Thyroid gland (tissue), 4 donors: ENCODE measurements around the gene DVL1. TPM values are rescaled to one million over a fixed set of nuclear protein-coding genes. Genes with fewer than 3 reads are reported as not detected.

Experiments used
- DNase-seq, 2 donors: peaks; one replicate each; pipeline ENCODE4 v3.0.0-alpha.2; 2019
- H3K27ac ChIP-seq, 3 donors: fragments of 200-600 bp; sonication (generic); 1 replicate in 2 of 3; 2 replicates in 1 of 3; pipeline ENCODE4 v1.5.1; 2016 to 2019; ENCODE audit warnings: mild to moderate bottlenecking in 1 of 3, moderate library complexity in 1 of 3
- H3K27me3 ChIP-seq: fragments of 200-600 bp; sonication (generic); one replicate; pipeline ENCODE4 v1.5.1; 2019
- H3K36me3 ChIP-seq, 2 donors: fragments of 200-600 bp; sonication (generic); one replicate each; pipeline ENCODE4 v1.5.1; 2016 to 2019
- H3K4me1 ChIP-seq, 2 donors: fragments of 200-600 bp; sonication (generic); one replicate each; pipeline ENCODE4 v1.5.1; 2017 to 2019
- H3K4me3 ChIP-seq, 3 donors: fragments of 200-600 bp; sonication (generic); replicated peaks in 1 of 3; 1 replicate in 2 of 3; 2 replicates in 1 of 3; pipeline ENCODE4 v1.5.1; 2016; ENCODE audit warnings: mild to moderate bottlenecking in 1 of 3
- H3K9me3 ChIP-seq: fragments of 200-600 bp; sonication (generic); one replicate; pipeline ENCODE4 v1.5.1; 2017
- POLR2A ChIP-seq, 2 donors: fragments of 450-650 bp; IDR thresholded peaks; one replicate each; pipeline ENCODE4 v1.6.1; 2017; ENCODE audit warnings: antibody characterized with exemption in 2 of 2, mild to moderate bottlenecking in 2 of 2, moderate library complexity in 1 of 2
- WGBS, 2 donors: methylation state at CpG; one replicate each; pipeline ENCODE4 v1.1.5; 2017; 5-methylcytosine and 5-hydroxymethylcytosine counted together
- intact Hi-C: fragments of 100-400 bp; cut with DNase I; formaldehyde crosslinking; loops from one replicate; pipeline ENCODE4 v1.15.1; 2023
- total RNA-seq, 4 donors: library from RNA; depleted of rRNA; stranded (reverse); fragments of >200 nt; gene quantifications; one replicate each; pipeline ENCODE4 v1.2.3, GENCODE V29; 2016
- TF ChIP-seq, protein P1 (sequence below), 6 experiments: fragments of 200-600 bp in 3 of 6; fragments of 450-650 bp in 3 of 6; sonication (generic) in 3 of 6; IDR thresholded peaks; one replicate each; pipeline ENCODE4 v1.5.1; 2016 to 2019; ENCODE audit warnings: antibody characterized with exemption in 6 of 6, mild to moderate bottlenecking in 2 of 6, inconsistent platforms in 1 of 6, moderate library complexity in 1 of 6

Gene DVL1
- total RNA-seq, 4 donors from 2014 or later = 46.6 to 79.4 (median 61.7) TPM

DNA sequence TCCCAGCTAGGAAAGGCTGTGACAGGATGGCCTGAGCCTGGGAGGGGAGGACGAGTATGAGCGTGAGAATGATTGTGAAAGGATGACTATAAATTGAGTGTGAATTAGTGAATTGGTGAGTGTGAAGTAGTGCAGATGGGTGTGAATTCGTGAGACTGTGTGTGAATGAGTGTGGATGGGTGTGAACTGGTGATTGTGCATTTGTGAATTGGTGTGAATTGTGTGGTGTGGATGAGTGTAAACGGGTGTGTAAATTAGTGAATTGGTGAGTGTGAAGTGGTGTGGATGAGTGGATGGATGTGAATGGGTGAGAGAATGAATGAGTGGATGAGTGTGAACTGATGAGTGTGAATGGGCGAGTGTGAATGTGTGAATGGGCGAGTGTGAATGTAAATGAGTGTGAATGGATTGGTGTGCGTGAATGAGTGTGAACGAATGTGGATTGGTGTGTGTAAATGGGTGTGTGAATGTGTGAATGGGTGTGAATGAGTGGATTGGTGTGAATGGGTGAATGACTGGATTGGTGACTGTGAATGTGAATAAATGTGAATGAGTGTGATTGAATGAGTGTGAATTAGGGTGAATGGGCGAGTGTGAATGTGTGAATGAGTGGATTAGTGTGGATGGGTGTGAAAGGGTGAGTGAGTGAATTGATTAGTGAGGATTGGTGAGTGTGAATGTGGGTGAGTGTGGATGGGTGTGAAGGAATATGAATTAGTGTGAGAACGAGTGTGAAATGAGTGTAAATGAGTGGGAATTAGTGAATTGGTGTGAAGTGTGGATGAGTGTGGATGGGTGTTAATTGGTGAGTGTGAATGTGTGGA is 16.9 kb upstream of the DVL1 start:
- no peak for DNase-seq
- Histone ChIP-seq H3K27me3 (no peaks in the 10 kb centered on the region), H3K36me3 (no peaks in the 10 kb centered on the region), H3K27ac (no peak overlapping the region), H3K4me1 (peaks cover 0 to 5% of the 10 kb centered on the region in 2 donors), H3K9me3 (no peaks in the 10 kb centered on the region), H3K4me3 (no peak overlapping the region)
- intact Hi-C loops = no loop called here
- 84% methylated on average over 10 of the region's 10 CpGs for WGBS, 2 donors
- TF ChIP-seq, protein P1, sequence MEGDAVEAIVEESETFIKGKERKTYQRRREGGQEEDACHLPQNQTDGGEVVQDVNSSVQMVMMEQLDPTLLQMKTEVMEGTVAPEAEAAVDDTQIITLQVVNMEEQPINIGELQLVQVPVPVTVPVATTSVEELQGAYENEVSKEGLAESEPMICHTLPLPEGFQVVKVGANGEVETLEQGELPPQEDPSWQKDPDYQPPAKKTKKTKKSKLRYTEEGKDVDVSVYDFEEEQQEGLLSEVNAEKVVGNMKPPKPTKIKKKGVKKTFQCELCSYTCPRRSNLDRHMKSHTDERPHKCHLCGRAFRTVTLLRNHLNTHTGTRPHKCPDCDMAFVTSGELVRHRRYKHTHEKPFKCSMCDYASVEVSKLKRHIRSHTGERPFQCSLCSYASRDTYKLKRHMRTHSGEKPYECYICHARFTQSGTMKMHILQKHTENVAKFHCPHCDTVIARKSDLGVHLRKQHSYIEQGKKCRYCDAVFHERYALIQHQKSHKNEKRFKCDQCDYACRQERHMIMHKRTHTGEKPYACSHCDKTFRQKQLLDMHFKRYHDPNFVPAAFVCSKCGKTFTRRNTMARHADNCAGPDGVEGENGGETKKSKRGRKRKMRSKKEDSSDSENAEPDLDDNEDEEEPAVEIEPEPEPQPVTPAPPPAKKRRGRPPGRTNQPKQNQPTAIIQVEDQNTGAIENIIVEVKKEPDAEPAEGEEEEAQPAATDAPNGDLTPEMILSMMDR (IDR thresholded peaks at IDR 0.05) = no peak
- TF ChIP-seq POLR2A (IDR thresholded peaks at IDR 0.05) = no peak

DNA sequence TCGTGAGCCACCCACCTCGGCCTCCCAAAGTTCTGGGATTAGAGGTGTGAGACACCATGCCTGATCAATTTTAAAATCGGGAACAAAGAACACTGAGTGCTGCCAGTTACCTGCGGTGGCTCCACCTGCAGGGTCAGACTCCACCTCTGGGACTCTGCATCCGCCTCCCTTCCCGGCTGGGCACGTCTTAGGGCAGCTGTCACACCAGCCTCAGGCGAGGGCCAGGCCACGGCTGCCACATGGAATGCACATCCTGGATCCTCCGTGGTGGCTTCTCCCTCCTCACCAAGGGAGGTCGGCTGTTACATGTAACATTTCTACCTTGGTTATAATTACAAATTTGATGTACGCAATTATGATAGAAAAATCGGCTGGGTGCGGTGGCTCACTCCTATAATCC is 15.0 kb upstream of the DVL1 start:
- Histone ChIP-seq H3K4me1 (peaks cover 10 to 23% of the 10 kb centered on the region in 2 donors), H3K4me3 (no peak overlapping the region), H3K27ac (no peak overlapping the region), H3K9me3 (no peaks in the 10 kb centered on the region), H3K36me3 (no peaks in the 10 kb centered on the region), H3K27me3 (no peaks in the 10 kb centered on the region)
- TF ChIP-seq, protein P1 (IDR thresholded peaks at IDR 0.05) = no peak
- no peak for TF ChIP-seq POLR2A (IDR thresholded peaks at IDR 0.05)
- no peak for DNase-seq
- WGBS, 2 donors = 81% methylated on average over 12 to 14 of the region's 14 CpGs
- intact Hi-C loops = no loop called here

DNA sequence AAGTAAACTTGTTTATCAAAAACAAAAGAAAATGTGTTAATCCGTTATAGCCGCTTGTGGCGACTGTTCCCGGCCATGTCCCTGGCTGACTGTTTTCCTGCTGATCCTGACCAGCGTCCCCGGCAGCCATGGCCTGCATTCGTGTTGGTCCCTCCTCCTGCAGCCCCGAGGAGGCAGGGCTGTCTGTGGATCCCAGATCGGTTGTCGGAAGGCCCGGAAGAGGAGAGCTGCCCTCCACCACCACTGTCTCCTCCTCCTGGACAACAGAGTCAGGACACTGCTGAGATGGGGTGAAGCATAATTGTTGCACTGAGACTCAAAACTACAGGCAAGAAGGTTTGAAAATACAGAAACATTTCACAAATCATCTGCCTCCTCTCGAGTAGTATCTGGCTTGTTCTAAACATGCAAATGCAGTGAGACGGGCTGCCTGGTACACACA is 12.8 kb upstream of the DVL1 start:
- intact Hi-C loops = no loop called here
- TF ChIP-seq POLR2A (IDR thresholded peaks at IDR 0.05) = no peak
- TF ChIP-seq, protein P1 (IDR thresholded peaks at IDR 0.05) = no peak
- DNase-seq = no peak
- Histone ChIP-seq H3K27me3 (no peaks in the 10 kb centered on the region), H3K4me3 (no peak overlapping the region), H3K36me3 (no peaks in the 10 kb centered on the region), H3K27ac (peak overlapping the region in 1 of 3 donors; percentile 44), H3K4me1 (peaks cover 28 to 45% of the 10 kb centered on the region in 2 donors), H3K9me3 (no peaks in the 10 kb centered on the region)
- 28 to 30% methylated on average over 9 to 13 of the region's 13 CpGs for WGBS, 2 donors

DNA sequence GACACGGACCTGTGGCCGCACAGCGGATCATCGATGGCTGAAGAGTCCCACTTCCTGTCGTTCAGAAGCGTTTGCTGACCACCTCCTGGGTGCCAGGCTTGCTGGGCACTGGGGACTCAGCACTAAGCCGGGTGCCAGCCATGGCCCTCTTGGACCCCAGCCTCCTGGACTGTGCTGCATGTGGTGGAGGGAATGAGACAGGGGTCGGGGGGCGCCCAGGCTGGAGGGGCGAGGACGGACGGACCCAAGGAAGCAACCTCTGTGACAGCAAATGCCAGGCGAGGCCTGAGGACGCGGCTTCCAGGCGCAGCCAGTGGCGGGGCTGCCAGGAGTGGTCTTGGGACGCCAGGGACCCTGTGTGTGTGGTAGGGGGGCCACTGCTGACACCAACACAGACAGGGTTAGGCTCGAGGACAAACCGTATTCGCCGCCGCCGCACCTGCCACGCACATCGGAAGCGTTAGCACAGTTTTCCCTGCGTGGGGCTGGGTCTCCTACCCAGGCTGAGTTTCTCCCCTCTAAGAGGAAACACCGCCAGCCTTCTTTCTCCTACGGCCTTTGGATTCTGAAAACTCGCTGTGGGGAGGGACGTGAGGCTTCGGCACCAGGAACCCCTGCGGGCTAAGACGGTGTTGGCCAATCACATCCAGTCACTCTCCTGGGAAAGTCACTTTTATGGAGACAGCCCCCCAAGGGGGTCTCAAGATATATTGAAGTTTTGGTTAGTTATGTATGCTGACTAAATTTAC is 12.2 kb upstream of the DVL1 start:
- Histone ChIP-seq H3K36me3 (no peaks in the 10 kb centered on the region), H3K27ac (peak overlapping the region in 1 of 3 donors; percentile 44), H3K9me3 (no peaks in the 10 kb centered on the region), H3K27me3 (no peaks in the 10 kb centered on the region), H3K4me3 (no peak overlapping the region), H3K4me1 (peaks cover 34 to 51% of the 10 kb centered on the region in 2 donors)
- WGBS, 2 donors = 79% methylated on average over 27 of the region's 35 CpGs
- no peak for TF ChIP-seq POLR2A (IDR thresholded peaks at IDR 0.05)
- TF ChIP-seq, protein P1 (IDR thresholded peaks at IDR 0.05) = no peak
- intact Hi-C loops = no loop called here
- no peak for DNase-seq
